ENCODE results near the gene GPSM3.

The GPSM3 gene

GRCh38 chr6:32204268-32204715, 11.8 kb upstream of the GPSM3 start:
- no peak overlapping the region for H3K4me3 ChIP-seq (ENCODE audit: control insufficient read depth, low read depth, low read length)
- TF ChIP-seq CTCF (conservative IDR thresholded peaks at IDR 0.05; ENCODE audit: control insufficient read depth, insufficient read depth, low read depth, low read length), result no peak
- DNase-seq (ENCODE audit: low read depth), result no peak

- DNase-seq (ENCODE audit: low read depth), result no peak
Measured at GRCh38 chr6:32203426-32204267, 11.2 kb upstream of the GPSM3 start.

GRCh38 chr6:32202186-32202585, 9.7 kb upstream of the GPSM3 start:
- H3K4me3 ChIP-seq (ENCODE audit: control insufficient read depth, low read depth, low read length), result no peak overlapping the region
- TF ChIP-seq CTCF (conservative IDR thresholded peaks at IDR 0.05; ENCODE audit: control insufficient read depth, insufficient read depth, low read depth, low read length), result no peak
- DNase-seq (ENCODE audit: low read depth), result no peak

More at GRCh38 chr6:32203426-32204267, 11.2 kb upstream of the GPSM3 start:
- TF ChIP-seq CTCF (conservative IDR thresholded peaks at IDR 0.05; ENCODE audit: control insufficient read depth, insufficient read depth, low read depth, low read length), result no peak
- no peak overlapping the region for H3K4me3 ChIP-seq (ENCODE audit: control insufficient read depth, low read depth, low read length)

GRCh38 chr6:32200711-32201475, 8.4 kb upstream of the GPSM3 start:
- H3K4me3 ChIP-seq (ENCODE audit: control insufficient read depth, low read depth, low read length), result no peak overlapping the region
- DNase-seq (ENCODE audit: low read depth), result no peak
- no peak for TF ChIP-seq CTCF (conservative IDR thresholded peaks at IDR 0.05; ENCODE audit: control insufficient read depth, insufficient read depth, low read depth, low read length)

- no peak for TF ChIP-seq CTCF (conservative IDR thresholded peaks at IDR 0.05; ENCODE audit: control insufficient read depth, insufficient read depth, low read depth, low read length)
- H3K4me3 ChIP-seq (ENCODE audit: control insufficient read depth, low read depth, low read length), result no peak overlapping the region
- DNase-seq (ENCODE audit: low read depth), result no peak
Measured at GRCh38 chr6:32198866-32199265, 6.4 kb upstream of the GPSM3 start.

GRCh38 chr6:32198345-32198696, 5.9 kb upstream of the GPSM3 start:
- no peak for DNase-seq (ENCODE audit: low read depth)
- no peak for TF ChIP-seq CTCF (conservative IDR thresholded peaks at IDR 0.05; ENCODE audit: control insufficient read depth, insufficient read depth, low read depth, low read length)
- H3K4me3 ChIP-seq (ENCODE audit: control insufficient read depth, low read depth, low read length), result no peak overlapping the region
